WTC11 (cell line): ENCODE data around the gene COX17.

ENCODE experiments used
- ATF6 ChIP-seq: sonication (generic); formaldehyde crosslinking; IDR thresholded peaks from 2 replicates; pipeline ENCODE4 v1.8.1; 2023; ENCODE audit warnings: mild to moderate bottlenecking, missing genetic modification reagents
- CTCF ChIP-seq: fragments of 200-600 bp; IDR thresholded peaks from 2 replicates; pipeline ENCODE4 v1.8.0; 2022; ENCODE audit warnings: antibody characterized with exemption
- FOXK1 ChIP-seq: sonication (generic); formaldehyde crosslinking; IDR thresholded peaks from 2 replicates; pipeline ENCODE4 v1.8.0; 2022; ENCODE audit warnings: mild to moderate bottlenecking, moderate library complexity, missing genetic modification reagents
- IRF1 ChIP-seq: sonication (generic); formaldehyde crosslinking; IDR thresholded peaks from 2 replicates; pipeline ENCODE4 v1.8.0; 2023; ENCODE audit warnings: missing genetic modification reagents
- USF2 ChIP-seq: sonication (generic); formaldehyde crosslinking; IDR thresholded peaks from 2 replicates; pipeline ENCODE4 v1.8.1; 2023; ENCODE audit warnings: mild to moderate bottlenecking, missing genetic modification reagents, moderate library complexity

GRCh38 chr3:119641416-119641815 is 35.8 kb downstream of the COX17 start:
- TF ChIP-seq CTCF (no peak), ATF6 (CRISPR knock-in tag) (no peak), USF2 (CRISPR knock-in tag) (no peak), FOXK1 (CRISPR knock-in tag) (no peak), IRF1 (no peak)
